Lower lobe of right lung (tissue), 2 donors: Measurements from ENCODE around the gene UST. TPM values are rescaled to one million over a fixed set of nuclear protein-coding genes. Genes with fewer than 3 reads are reported as not detected.
"Not testable (repeated sequence)": the region's sequence is repeated elsewhere in the genome, so short reads cannot be mapped to it uniquely, and the experiment has no call there.

Source experiments
- ATAC-seq, 2 donors: fragments of 200-7000 bp; cut with Tn5 transposase; one replicate each; pipeline ENCODE4 v1.9.1; 2020 to 2022; ENCODE audit warnings: mild to moderate bottlenecking in 2 of 2, moderate library complexity in 2 of 2
- DNase-seq: peaks from one replicate; pipeline ENCODE4 v3.0.0-alpha.2; 2020
- H3K27ac ChIP-seq: fragments of 200-600 bp; one replicate; pipeline ENCODE4 v1.8.0; 2022
- H3K27me3 ChIP-seq: fragments of 200-600 bp; one replicate; pipeline ENCODE4 v1.8.0; 2022; ENCODE audit warnings: low read depth
- H3K36me3 ChIP-seq: fragments of 200-600 bp; one replicate; pipeline ENCODE4 v1.8.0; 2022; ENCODE audit warnings: mild to moderate bottlenecking
- H3K4me1 ChIP-seq: fragments of 200-600 bp; one replicate; pipeline ENCODE4 v1.8.0; 2022
- H3K4me3 ChIP-seq: fragments of 200-600 bp; one replicate; pipeline ENCODE4 v1.8.0; 2022; ENCODE audit warnings: mild to moderate bottlenecking
- H3K9me3 ChIP-seq: fragments of 200-600 bp; one replicate; pipeline ENCODE4 v1.8.0; 2022
- CTCF ChIP-seq: fragments of 200-600 bp; IDR thresholded peaks from one replicate; pipeline ENCODE4 v1.8.0; 2022; ENCODE audit warnings: antibody characterized with exemption, mild to moderate bottlenecking
- intact Hi-C: fragments of 100-400 bp; cut with DNase I; formaldehyde crosslinking; loops from one replicate; pipeline ENCODE4 v1.11.0; 2022
- total RNA-seq: library from RNA; stranded (reverse); fragmentation: NEBNext Ultra II Directional; extraction: Animal tissue kit (Norgen Biotek cat#: 25700); gene quantifications from one replicate; pipeline ENCODE4 v1.2.1, GENCODE V29; 2021
- donor health status: DM: no; HTN: yes; CAD: no; lungs with severe emphysema.

The UST gene
- total RNA-seq, 1 donor from 2014 or later = 11.8 TPM

GRCh38 chr6:149032599-149033405 lies 286.0 kb downstream of the UST start:
- Histone ChIP-seq H3K9me3 (no peaks in the 10 kb centered on the region), H3K27me3 (no peaks in the 10 kb centered on the region), H3K27ac (no peak overlapping the region), H3K4me1 (no peaks in the 10 kb centered on the region), H3K4me3 (no peak overlapping the region), H3K36me3 (no peaks in the 10 kb centered on the region)
- no peak for TF ChIP-seq CTCF
- no peak for DNase-seq
- intact Hi-C loops = no loop called here
- ATAC-seq = peak; percentile 38 to 49

- Histone ChIP-seq H3K4me1 (no peaks in the 10 kb centered on the region), H3K27ac (no peak overlapping the region), H3K9me3 (no peaks in the 10 kb centered on the region), H3K27me3 (no peaks in the 10 kb centered on the region), H3K4me3 (no peak overlapping the region), H3K36me3 (no peaks in the 10 kb centered on the region)
- no peak for ATAC-seq
- no peak for DNase-seq
- TF ChIP-seq CTCF = no peak
- intact Hi-C loops = no loop called here
Measured at GRCh38 chr6:149033454-149033853, 286.6 kb downstream of the UST start.

- no peak for ATAC-seq
- no peak for DNase-seq
Measured at GRCh38 chr6:149035766-149036165, 288.9 kb downstream of the UST start.

GRCh38 chr6:149037051-149037671 lies 290.3 kb downstream of the UST start:
- H3K27me3 ChIP-seq = no peaks in the 10 kb centered on the region
- H3K4me3 ChIP-seq = no peak overlapping the region
- H3K27ac ChIP-seq = no peak overlapping the region
- H3K9me3 ChIP-seq = no peaks in the 10 kb centered on the region
- H3K4me1 ChIP-seq = no peaks in the 10 kb centered on the region
- H3K36me3 ChIP-seq = no peaks in the 10 kb centered on the region
- no peak for DNase-seq
- intact Hi-C loops = no loop called here
- TF ChIP-seq CTCF = no peak
- ATAC-seq = no peak

More at GRCh38 chr6:149035766-149036165, 288.9 kb downstream of the UST start:
- Histone ChIP-seq H3K4me1 (no peaks in the 10 kb centered on the region), H3K36me3 (no peaks in the 10 kb centered on the region), H3K27ac (no peak overlapping the region), H3K27me3 (no peaks in the 10 kb centered on the region), H3K9me3 (no peaks in the 10 kb centered on the region), H3K4me3 (no peak overlapping the region)
- intact Hi-C loops = no loop called here
- no peak for TF ChIP-seq CTCF

GRCh38 chr6:149039025-149039424 lies 292.2 kb downstream of the UST start:
- H3K4me3 ChIP-seq, H3K9me3 ChIP-seq, H3K4me1 ChIP-seq, ATAC-seq, H3K27ac ChIP-seq, DNase-seq, H3K36me3 ChIP-seq, H3K27me3 ChIP-seq, intact Hi-C loops: not testable (repeated sequence)

GRCh38 chr6:149041953-149042352 lies 295.1 kb downstream of the UST start:
- DNase-seq (no peak), ATAC-seq (no peak)
- no peaks in the 10 kb centered on the region for H3K36me3 ChIP-seq
- no peak for TF ChIP-seq CTCF
- no peak overlapping the region for H3K27ac ChIP-seq
- intact Hi-C loops = no loop called here
- no peaks in the 10 kb centered on the region for H3K27me3 ChIP-seq
- no peak overlapping the region for H3K4me3 ChIP-seq
- H3K9me3 ChIP-seq = no peaks in the 10 kb centered on the region
- no peaks in the 10 kb centered on the region for H3K4me1 ChIP-seq
